ENCODE results near the gene FARP2.

Gene FARP2

GRCh38 chr2:241489733-241490680, 133.9 kb downstream of the FARP2 start:
- no peak overlapping the region for H3K4me3 ChIP-seq (ENCODE audit: control insufficient read depth, low read depth, low read length)
- DNase-seq (ENCODE audit: low read depth): no peak
- no peak for TF ChIP-seq CTCF (IDR thresholded peaks at IDR 0.05; ENCODE audit: control insufficient read depth, insufficient read depth, low read depth, low read length, missing control alignments)

GRCh38 chr2:241490825-241491506, 134.9 kb downstream of the FARP2 start:
- DNase-seq (ENCODE audit: low read depth): no peak
- TF ChIP-seq CTCF (IDR thresholded peaks at IDR 0.05; ENCODE audit: control insufficient read depth, insufficient read depth, low read depth, low read length, missing control alignments): no peak
- no peak overlapping the region for H3K4me3 ChIP-seq (ENCODE audit: control insufficient read depth, low read depth, low read length)

- TF ChIP-seq CTCF (IDR thresholded peaks at IDR 0.05; ENCODE audit: control insufficient read depth, insufficient read depth, low read depth, low read length, missing control alignments): no peak
- no peak overlapping the region for H3K4me3 ChIP-seq (ENCODE audit: control insufficient read depth, low read depth, low read length)
- no peak for DNase-seq (ENCODE audit: low read depth)
Measured at GRCh38 chr2:241491549-241492173, 135.6 kb downstream of the FARP2 start.

GRCh38 chr2:241492174-241492565, 136.1 kb downstream of the FARP2 start:
- TF ChIP-seq CTCF (IDR thresholded peaks at IDR 0.05; ENCODE audit: control insufficient read depth, insufficient read depth, low read depth, low read length, missing control alignments): no peak

GRCh38 chr2:241493092-241493491, 137.0 kb downstream of the FARP2 start:
- H3K4me3 ChIP-seq (ENCODE audit: control insufficient read depth, low read depth, low read length): no peak overlapping the region
- TF ChIP-seq CTCF (IDR thresholded peaks at IDR 0.05; ENCODE audit: control insufficient read depth, insufficient read depth, low read depth, low read length, missing control alignments): no peak
- no peak for DNase-seq (ENCODE audit: low read depth)

More at GRCh38 chr2:241492174-241492565, 136.1 kb downstream of the FARP2 start:
- DNase-seq (ENCODE audit: low read depth): no peak
- H3K4me3 ChIP-seq (ENCODE audit: control insufficient read depth, low read depth, low read length): no peak overlapping the region

GRCh38 chr2:241494311-241494908, 138.3 kb downstream of the FARP2 start:
- DNase-seq (ENCODE audit: low read depth): no peak
- no peak for TF ChIP-seq CTCF (IDR thresholded peaks at IDR 0.05; ENCODE audit: control insufficient read depth, insufficient read depth, low read depth, low read length, missing control alignments)
- no peak overlapping the region for H3K4me3 ChIP-seq (ENCODE audit: control insufficient read depth, low read depth, low read length)
